ENCODE results near the gene C20orf96. TPM values are rescaled to one million over a fixed set of nuclear protein-coding genes. Genes with fewer than 3 reads are reported as not detected.

The C20orf96 gene
- total and polyA plus RNA-seq, 2 of the 4 experiments (the other 2 are of a cell fraction): 2.0 to 9.8 TPM

- Histone ChIP-seq H2AK5ac (ENCODE audit: low read depth, low read length) (no peak overlapping the region), H3K36me3 (ENCODE audit: control insufficient read depth, insufficient read depth, low read length) (peaks cover 34% of the 10 kb centered on the region), H3K23ac (ENCODE audit: low read depth, low read length) (no peak overlapping the region), H3K27me3 (ENCODE audit: control insufficient read depth, insufficient read depth, low read length) (no peaks in the 10 kb centered on the region), H4K20me1 (ENCODE audit: insufficient read depth, low read length) (no peaks in the 10 kb centered on the region), H3K27ac (ENCODE audit: insufficient read depth, low read length) (no peak overlapping the region), H2BK120ac (ENCODE audit: low read depth, low read length) (no peak overlapping the region), H3K14ac (replicated peaks; ENCODE audit: low read depth, low read length) (no peak overlapping the region), H3K4me2 (ENCODE audit: low read depth, low read length) (no peak overlapping the region), H4K5ac (ENCODE audit: low read depth, low read length) (no peak overlapping the region), H2AK9ac (replicated peaks; ENCODE audit: low read depth, low read length, poor library complexity) (no peak overlapping the region), H3K9me1 (ENCODE audit: insufficient read depth, low read length) (no peaks in the 10 kb centered on the region; the same call in 1 of the 2 replicates), H3K18ac (ENCODE audit: low read depth, low read length) (no peak overlapping the region), H3K9me3 (ENCODE audit: control insufficient read depth, insufficient read depth, low read length) (no peaks in the 10 kb centered on the region), H2AFZ (replicated peaks; ENCODE audit: low read length, poor library complexity) (no peak overlapping the region), H2BK5ac (ENCODE audit: low read depth, low read length, poor library complexity, severe bottlenecking) (no peak overlapping the region), H3K4me1 (ENCODE audit: control insufficient read depth, insufficient read depth, low read length) (no peaks in the 10 kb centered on the region), H4K91ac (ENCODE audit: insufficient read depth, low read depth, low read length) (no peak overlapping the region), H3K9ac (ENCODE audit: low read depth, low read length) (no peak overlapping the region), H3K4ac (ENCODE audit: low read depth, low read length) (no peak overlapping the region), H2BK15ac (ENCODE audit: low read depth, low read length) (no peak overlapping the region), H4K8ac (ENCODE audit: low read depth in 2 of 2, low read length in 2 of 2) (no peak overlapping the region), H3K4me3 (ENCODE audit: insufficient read depth, low read depth, low read length) (no peak overlapping the region), H3K56ac (ENCODE audit: extremely low read depth, insufficient read depth, low read length) (no peak overlapping the region), H2BK20ac (ENCODE audit: low read depth, low read length) (no peak overlapping the region), H3K79me1 (ENCODE audit: low read depth in 1 of 2, low read length in 2 of 2) (no peaks in the 10 kb centered on the region)
- no peak for ATAC-seq (ENCODE audit: low read depth)
- TF ChIP-seq RCOR1 (IDR thresholded peaks at IDR 0.05; ENCODE audit: insufficient replicate concordance, low read length) (no peak), USF2 (IDR thresholded peaks at IDR 0.05; ENCODE audit: low read depth, low read length) (no peak), BHLHE40 (IDR thresholded peaks at IDR 0.05; ENCODE audit: low read depth, low read length) (no peak), CHD1 (IDR thresholded peaks at IDR 0.05; ENCODE audit: low read depth, low read length) (no peak), MAZ (IDR thresholded peaks at IDR 0.05; ENCODE audit: borderline replicate concordance, low read depth, low read length) (no peak), MXI1 (IDR thresholded peaks at IDR 0.05; ENCODE audit: borderline replicate concordance, low read depth, low read length) (no peak)
- ChIA-PET CTCF (no interaction called here), POLR2A (ENCODE audit: unreplicated experiment) (no interaction called here)
- no TSS peak for BruUV-seq (replicated peaks)
- intact Hi-C loops (cut with micrococcal nuclease) (no loop called here), in situ Hi-C loops (cut with MboI; ENCODE audit: low sequenced_read_pairs) (no loop called here), dilution Hi-C loops (cut with HindIII; ENCODE audit: low sequenced_read_pairs, unreplicated experiment) (no loop called here)
- 100% methylated on average over 1 of the region's 12 CpGs; no CpG with 5 or more reads in 1 of the 2 experiments for WGBS, 2 experiments (ENCODE audit: extremely low coverage in 2 of 2, insufficient read length in 1 of 2)
- no peak for DNase-seq
These were observed 13.7 kb downstream of the C20orf96 start for GRCh38 chr20:276620-277495.
